Medulla oblongata (tissue), 1 donor: ENCODE results near the gene PGAP6.
A peak's percentile ranks its signal among the peaks of the same experiment; 100 is the strongest.
"Not testable (repeated sequence)": the region's sequence is repeated elsewhere in the genome, so short reads cannot be mapped to it uniquely, and the experiment has no call there.

Experiments
- DNase-seq: peaks from one replicate; pipeline ENCODE4 v3.0.0-alpha.2; 2015; ENCODE audit errors: extremely low spot score

Gene PGAP6

DNA sequence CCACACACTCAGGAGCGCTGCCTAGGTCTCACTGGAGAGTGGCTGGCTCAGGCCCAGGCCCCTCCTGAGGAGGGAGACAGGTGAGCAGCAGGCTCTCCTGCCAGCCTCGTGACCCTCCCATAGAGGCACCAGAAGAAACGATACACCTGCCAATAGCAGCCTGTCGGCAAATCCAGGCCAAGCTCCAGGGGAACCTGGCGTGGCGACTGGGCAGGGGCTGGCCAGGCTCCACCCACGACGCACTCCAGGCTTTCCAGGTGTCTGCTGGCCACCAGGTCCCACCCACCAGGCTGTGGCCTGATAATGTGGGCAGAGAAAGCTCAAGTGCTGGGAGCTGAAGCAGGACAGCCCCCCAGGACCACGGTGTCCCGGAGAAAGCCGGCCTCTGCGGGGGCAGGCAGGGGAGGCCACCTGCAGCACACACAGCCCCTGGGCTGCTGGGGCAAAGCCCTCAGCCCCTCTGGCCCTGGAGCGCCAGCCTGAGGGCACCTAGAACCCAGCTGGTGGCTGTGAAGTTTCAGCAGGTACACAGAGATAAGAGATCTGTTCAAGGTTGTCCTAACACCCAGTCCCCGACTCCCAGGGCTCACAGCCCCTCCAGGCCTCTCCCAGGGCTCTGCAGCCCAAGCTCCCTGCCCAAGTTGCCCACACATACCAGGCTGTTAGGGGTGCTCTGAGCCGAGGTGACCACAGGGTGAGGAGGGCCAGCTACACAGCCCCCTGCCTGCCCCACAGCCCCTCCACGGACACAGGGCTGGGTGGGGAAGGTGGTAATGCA lies 2.4 kb downstream of the PGAP6 start:
- no peak for DNase-seq

DNA sequence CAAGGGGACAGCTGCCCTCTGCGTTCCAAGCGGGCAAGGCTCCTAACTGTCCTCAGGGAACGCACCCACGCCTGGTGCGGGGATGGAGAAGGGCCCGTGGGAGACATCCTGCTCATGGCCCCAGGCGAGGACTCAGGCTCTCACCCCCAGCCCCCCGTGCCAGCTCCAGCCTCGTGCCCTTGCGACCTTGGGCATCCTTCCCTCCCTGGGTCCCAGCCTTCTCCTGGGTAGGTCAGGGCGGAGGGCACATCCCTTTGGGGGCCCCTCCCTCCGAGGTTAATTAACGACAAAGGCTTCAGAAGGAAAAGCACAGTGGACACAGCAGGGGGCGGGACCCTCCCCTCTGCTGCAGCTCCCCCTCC lies 3.0 kb downstream of the PGAP6 start:
- DNase-seq: no peak

DNA sequence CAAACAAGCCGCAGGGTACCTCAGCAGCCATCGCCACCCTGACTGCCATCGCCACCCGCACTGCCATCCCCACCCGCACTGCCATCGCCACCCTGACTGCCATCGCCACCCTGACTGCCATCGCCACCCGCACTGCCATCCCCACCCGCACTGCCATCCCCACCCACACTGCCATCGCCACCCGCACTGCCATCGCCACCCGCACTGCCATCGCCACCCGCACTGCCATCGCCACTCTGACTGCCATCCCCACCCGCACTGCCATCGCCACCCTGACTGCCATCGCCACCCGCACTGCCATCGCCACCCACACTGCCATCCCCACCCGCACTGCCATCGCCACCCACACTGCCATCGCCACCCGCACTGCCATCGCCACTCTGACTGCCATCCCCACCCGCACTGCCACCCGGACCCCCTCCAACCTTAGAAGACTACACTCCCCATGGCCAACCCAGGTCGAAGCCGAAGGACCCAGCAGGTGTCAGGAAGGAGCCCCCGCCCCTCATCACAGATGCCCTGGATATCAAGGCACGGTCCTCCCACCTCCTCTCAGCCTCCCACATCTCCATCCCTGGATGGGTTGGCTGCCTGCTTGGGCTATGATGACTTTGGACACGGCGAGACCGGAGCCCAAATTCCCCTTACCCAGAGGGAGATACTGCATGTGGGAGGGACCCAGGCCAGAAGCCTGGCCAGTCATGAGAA lies 3.5 kb downstream of the PGAP6 start:
- not testable (repeated sequence) for DNase-seq

GRCh38 chr16:377419-377951 lies 4.3 kb downstream of the PGAP6 start:
- no peak for DNase-seq

- DNase-seq: no peak
Observed at GRCh38 chr16:376817-377418, 4.9 kb downstream of the PGAP6 start.

DNA sequence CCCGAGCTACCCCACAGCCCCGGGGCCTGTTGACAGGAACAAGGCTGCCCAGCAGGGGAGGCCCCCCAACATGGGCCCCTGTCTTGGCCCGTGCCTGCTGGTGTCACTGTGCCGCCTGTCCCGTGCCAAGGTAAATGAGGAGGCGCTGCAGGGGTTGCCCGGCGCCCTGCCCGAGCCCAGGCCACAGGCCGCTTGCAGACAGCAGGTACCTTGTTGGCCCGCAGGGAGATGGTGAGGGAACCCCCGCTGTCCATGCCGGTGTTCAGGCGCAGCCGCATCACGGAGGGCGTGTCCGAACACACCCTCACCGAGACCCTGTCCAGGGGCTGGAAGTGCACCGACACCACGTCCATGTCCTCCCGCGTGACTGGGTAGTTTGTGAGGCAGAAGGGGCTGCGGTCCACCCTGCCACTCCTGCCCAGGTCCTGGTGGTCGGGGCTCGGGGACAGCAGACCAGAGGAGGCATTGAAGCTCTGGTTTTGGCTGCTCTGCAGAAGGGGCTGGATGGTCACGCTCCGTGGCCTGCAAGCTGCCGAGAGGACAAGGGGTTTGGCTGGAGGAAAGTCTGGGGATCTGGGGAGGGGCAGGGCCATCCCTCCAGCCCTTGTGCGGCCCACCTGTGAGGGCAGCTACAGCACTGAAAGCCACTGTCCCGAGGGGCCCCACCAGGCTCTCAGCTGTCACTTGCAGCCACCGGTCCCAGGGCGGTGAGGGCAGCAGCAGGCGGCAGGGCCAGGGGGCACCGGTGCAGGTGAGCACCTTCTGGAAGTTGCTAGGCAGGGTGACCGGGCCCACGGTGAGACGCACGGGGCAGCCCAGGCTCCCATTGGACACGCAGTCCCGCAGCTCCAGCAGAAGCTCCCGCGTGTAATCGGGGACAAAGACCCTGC lies 5.6 kb downstream of the PGAP6 start:
- no peak for DNase-seq

- DNase-seq: no peak
Observed at GRCh38 chr16:375212-375611, 6.6 kb downstream of the PGAP6 start.

GRCh38 chr16:374616-374926 lies 7.2 kb downstream of the PGAP6 start:
- DNase-seq: no peak

- no peak for DNase-seq
Observed at GRCh38 chr16:373848-374615, 7.7 kb downstream of the PGAP6 start.

GRCh38 chr16:373020-373598 lies 8.7 kb downstream of the PGAP6 start:
- DNase-seq: no peak

GRCh38 chr16:372302-372983 lies 9.3 kb downstream of the PGAP6 start:
- DNase-seq: no peak

- DNase-seq: no peak
Observed at GRCh38 chr16:371515-372301, 10.1 kb downstream of the PGAP6 start.

- DNase-seq: no peak
Observed at GRCh38 chr16:370979-371514, 10.7 kb downstream of the PGAP6 start.

DNA sequence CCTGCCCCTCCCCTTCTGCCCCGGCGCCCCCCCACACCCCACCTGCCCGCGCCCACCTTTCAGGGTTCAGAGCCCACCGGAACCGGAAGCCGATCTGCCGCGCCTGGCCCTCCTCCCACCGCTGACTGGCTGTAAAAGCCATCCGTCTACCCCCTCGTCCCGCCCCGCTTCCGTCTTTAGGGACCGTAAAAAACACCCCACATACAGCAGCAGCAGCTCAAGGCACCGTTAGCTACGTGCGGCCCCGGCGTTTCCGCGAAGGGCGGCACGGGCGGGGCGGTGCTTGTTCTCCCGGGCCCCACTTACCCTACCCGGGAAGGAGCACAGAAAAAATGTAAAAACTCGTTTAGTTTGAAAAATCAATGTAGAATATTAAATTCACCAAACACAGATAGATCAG lies 11.3 kb downstream of the PGAP6 start, which contains the start of gene MRPL28:
TSS of gene MRPL28 (minus strand) at position 96 of the 400 bp plus-strand sequence. CDS start 320 bp downstream, outside the sequence.
- peak; percentile 97 for DNase-seq

GRCh38 chr16:369866-370436 lies 11.8 kb downstream of the PGAP6 start:
- no peak for DNase-seq

DNA sequence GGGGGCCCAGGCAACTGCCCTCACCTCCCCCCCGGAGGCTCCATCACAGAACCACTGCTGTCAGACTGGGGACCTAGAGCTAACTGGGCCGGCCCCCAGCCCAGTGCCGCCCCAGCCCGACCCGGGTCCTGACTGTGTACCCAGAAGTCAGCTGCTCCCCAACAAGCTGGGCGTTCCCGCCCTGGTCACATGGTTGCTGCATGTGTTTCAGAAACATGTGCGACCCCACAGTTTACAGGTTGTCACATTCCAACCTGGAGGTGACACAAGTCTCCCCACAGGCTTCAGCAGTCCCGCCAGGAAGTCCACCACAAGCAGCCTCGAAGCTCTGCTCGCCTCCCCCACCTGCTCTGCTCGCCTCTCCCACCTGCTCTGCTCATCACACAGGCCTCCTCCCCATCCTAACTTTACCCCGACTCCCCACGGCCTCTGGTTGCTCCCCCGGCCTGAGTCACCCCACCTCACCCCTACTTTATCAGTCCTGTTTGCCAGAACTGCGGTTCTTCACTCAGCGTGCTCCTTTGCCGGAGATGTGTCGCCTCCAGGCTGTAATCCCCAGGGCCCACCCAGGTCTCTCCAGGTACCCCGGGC lies 12.4 kb downstream of the PGAP6 start:
- no peak for DNase-seq

DNA sequence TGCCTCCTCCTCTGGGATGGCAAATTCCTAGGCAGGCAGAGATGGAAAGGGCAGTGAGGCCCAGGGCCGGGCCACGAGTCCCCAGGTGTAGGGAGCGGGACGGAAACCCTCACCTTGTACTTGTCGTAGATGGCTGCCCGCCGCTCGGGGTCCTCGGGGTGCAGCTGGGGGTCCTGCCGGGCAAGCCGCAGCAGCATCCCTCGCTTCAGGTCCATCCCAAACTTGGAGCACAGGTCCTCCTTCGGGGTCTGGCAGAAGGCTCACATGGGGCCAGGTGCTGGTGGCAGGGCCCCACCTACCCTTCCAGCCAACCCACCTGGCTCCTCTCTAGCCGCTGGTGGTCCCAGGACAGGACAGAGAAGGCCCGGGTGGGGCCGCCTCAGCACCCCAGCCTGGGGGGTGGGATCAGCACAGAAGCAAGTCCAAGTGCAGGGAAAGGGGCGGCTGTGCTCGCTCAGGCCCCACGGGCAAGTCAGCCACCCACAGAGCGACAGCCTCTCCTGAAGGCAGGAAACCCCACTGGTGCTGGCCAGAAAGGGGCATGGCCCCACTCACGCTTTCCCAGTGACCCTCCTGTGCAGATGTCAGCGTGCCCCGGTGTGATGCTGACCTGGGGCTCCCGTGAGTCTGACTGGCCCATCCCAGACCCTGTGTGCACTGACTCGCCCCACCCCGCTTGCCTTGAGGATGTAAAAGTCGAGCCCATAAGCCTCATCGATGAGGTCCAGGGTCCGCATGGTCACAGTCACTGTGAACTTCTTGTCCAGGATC lies 13.2 kb downstream of the PGAP6 start:
- DNase-seq: no peak
